Transverse colon (tissue), 3 donors: Measurements from ENCODE around the gene CIROP.

Source experiments
- POLR2A ChIP-seq: fragments of 450-650 bp; IDR thresholded peaks from one replicate; pipeline ENCODE4 v1.6.1; 2016; ENCODE audit warnings: antibody characterized with exemption, mild to moderate bottlenecking, moderate library complexity
- POLR2AphosphoS5 ChIP-seq, 3 donors: sonication (generic); formaldehyde crosslinking; IDR thresholded peaks; one replicate each; pipeline ENCODE4 v1.6.1; 2016; ENCODE audit warnings: antibody characterized with exemption in 3 of 3

DNA sequence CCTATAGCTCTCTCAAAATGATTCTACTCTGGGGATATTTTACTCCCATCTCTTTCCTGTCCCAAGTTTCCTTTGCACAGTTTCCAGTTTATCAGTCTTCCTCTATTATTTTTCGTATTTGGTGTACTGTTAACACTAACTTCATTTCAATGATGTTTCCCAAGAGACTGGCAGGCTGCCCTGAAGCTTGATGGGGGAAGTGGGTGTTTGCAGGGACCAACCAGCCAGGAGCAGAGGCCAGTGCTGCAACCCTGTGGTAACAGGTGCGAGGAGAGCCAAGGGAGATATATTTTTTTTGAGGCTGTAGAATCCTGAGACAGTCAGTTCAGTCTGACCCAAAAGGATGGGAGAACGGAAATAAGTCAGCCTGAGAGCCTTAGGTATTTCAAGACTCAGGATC, 26.1 kb upstream of the CIROP start:
- no peak for TF ChIP-seq POLR2A
- TF ChIP-seq POLR2AphosphoS5 (IDR thresholded peaks at IDR 0.05): no peak
